ENCODE results near the gene TSFM. TPM values are rescaled to one million over a fixed set of nuclear protein-coding genes. Genes with fewer than 3 reads are reported as not detected.

The TSFM gene
- polyA plus RNA-seq, 3 donors: 4.5 to 22.6 (median 21.8) TPM

GRCh38 chr12:57837864-57838562, 55.4 kb downstream of the TSFM start:
- Histone ChIP-seq H3K4me2 (replicated peaks; ENCODE audit: extremely low read depth, low read length, poor library complexity, severe bottlenecking) (peak overlapping the region; percentile 44), H4K20me1 (ENCODE audit: insufficient read depth, low read length) (peaks cover 100% of the 10 kb centered on the region), H3K27me3 (ENCODE audit: control insufficient read depth in 2 of 2, insufficient read depth in 2 of 2, low read length in 2 of 2) (no peaks in the 10 kb centered on the region), H3K27ac (ENCODE audit: low read depth in 1 of 2, low read length in 2 of 2) (peak overlapping the region; percentile 28 to 68), H2AFZ (ENCODE audit: insufficient read depth, low read depth, low read length, poor library complexity, severe bottlenecking) (no peak overlapping the region), H3K9me3 (replicated peaks in 1 of 2; ENCODE audit: control insufficient read depth in 1 of 2, insufficient read depth in 1 of 2, low read length in 2 of 2) (no peaks in the 10 kb centered on the region), H3K9ac (ENCODE audit: insufficient read depth, low read length, poor library complexity, severe bottlenecking) (no peak overlapping the region), H3K79me2 (ENCODE audit: insufficient read depth, low read length) (peaks cover 100% of the 10 kb centered on the region), H3K4me1 (ENCODE audit: control insufficient read depth in 1 of 2, insufficient read depth in 2 of 2, low read length in 2 of 2) (peaks cover 98 to 100% of the 10 kb centered on the region in 2 donors), H3K36me3 (replicated peaks in 1 of 2; ENCODE audit: control insufficient read depth in 1 of 2, insufficient read depth in 2 of 2, low read length in 2 of 2) (no peaks in the 10 kb centered on the region), H3K4me3 (replicated peaks in 1 of 3; ENCODE audit: low read depth in 2 of 3, low read length in 3 of 3) (peak overlapping the region in 1 of 3 experiments; percentile 31)
- TF ChIP-seq CTCF (IDR thresholded peaks at IDR 0.05): no peak
- 0% methylated on average over 4 of the region's 5 CpGs for WGBS (ENCODE audit: insufficient coverage)
- Mint-ChIP-seq H3K27ac (peak overlapping the region; percentile 65 to 85 (median 73)), H3K4me1 (peaks cover 99% of the 10 kb centered on the region), H3K4me3 (peak overlapping the region in 1 of 2 donors; percentile 35), H3K9me3 (no peaks in the 10 kb centered on the region), H3K36me3 (peaks cover 7 to 24% of the 10 kb centered on the region in 2 donors), H3K27me3 (ENCODE audit: low read depth in 3 of 3) (peaks cover 0 to 1% (median 0%) of the 10 kb centered on the region in 3 donors)
- intact Hi-C loops (cut with micrococcal nuclease): no loop called here
- DNase-seq: no peak

- peaks cover 100% of the 10 kb centered on the region for H4K20me1 ChIP-seq (ENCODE audit: insufficient read depth, low read length)
These were observed 56.2 kb downstream of the TSFM start for GRCh38 chr12:57838594-57839302.

More at GRCh38 chr12:57838594-57839302, 56.2 kb downstream of the TSFM start:
- H3K36me3 ChIP-seq (replicated peaks in 1 of 2; ENCODE audit: control insufficient read depth in 1 of 2, insufficient read depth in 2 of 2, low read length in 2 of 2): no peaks in the 10 kb centered on the region
- intact Hi-C loops (cut with micrococcal nuclease): no loop called here
- H3K4me1 ChIP-seq (ENCODE audit: control insufficient read depth in 1 of 2, insufficient read depth in 2 of 2, low read length in 2 of 2): peaks cover 100% of the 10 kb centered on the region in 2 donors
- Mint-ChIP-seq H3K36me3 (peaks cover 8 to 28% of the 10 kb centered on the region in 2 donors), H3K9me3 (no peaks in the 10 kb centered on the region), H3K27me3 (ENCODE audit: low read depth in 3 of 3) (peaks cover 0 to 1% (median 0%) of the 10 kb centered on the region in 3 donors), H3K4me3 (peak overlapping the region in 1 of 2 donors; percentile 68), H3K27ac (peak overlapping the region; percentile 45 to 82 (median 73)), H3K4me1 (peaks cover 99% of the 10 kb centered on the region)
- no peak for TF ChIP-seq CTCF (IDR thresholded peaks at IDR 0.05)
- peaks cover 100% of the 10 kb centered on the region for H3K79me2 ChIP-seq (ENCODE audit: insufficient read depth, low read length)
- H3K9ac ChIP-seq (ENCODE audit: insufficient read depth, low read length, poor library complexity, severe bottlenecking): no peak overlapping the region
- H2AFZ ChIP-seq (ENCODE audit: insufficient read depth, low read depth, low read length, poor library complexity, severe bottlenecking): no peak overlapping the region
- peak overlapping the region; percentile 44 for H3K4me2 ChIP-seq (replicated peaks; ENCODE audit: extremely low read depth, low read length, poor library complexity, severe bottlenecking)
- H3K27me3 ChIP-seq (ENCODE audit: control insufficient read depth in 2 of 2, insufficient read depth in 2 of 2, low read length in 2 of 2): no peaks in the 10 kb centered on the region
- peak overlapping the region in 1 of 3 experiments; percentile 31 for H3K4me3 ChIP-seq (replicated peaks in 1 of 3; ENCODE audit: low read depth in 2 of 3, low read length in 3 of 3)
- WGBS (ENCODE audit: insufficient coverage): 4% methylated on average over 3 of the region's 8 CpGs
- DNase-seq: peak; percentile 42 to 69 (median 59)
- no peaks in the 10 kb centered on the region for H3K9me3 ChIP-seq (replicated peaks in 1 of 2; ENCODE audit: control insufficient read depth in 1 of 2, insufficient read depth in 1 of 2, low read length in 2 of 2)
- peak overlapping the region; percentile 35 to 68 for H3K27ac ChIP-seq (ENCODE audit: low read depth in 1 of 2, low read length in 2 of 2)

Measured in CD14-positive monocyte (primary cell).